GM10266 (cell line): ENCODE results near the gene KCNJ9.

Source experiments
- DNase-seq: peaks from one replicate; pipeline ENCODE4 v3.0.0; 2012; ENCODE audit errors: extremely low spot score
- CTCF ChIP-seq: IDR thresholded peaks from 2 replicates; pipeline ENCODE4 v1.5.1; 2012; ENCODE audit warnings: mild to moderate bottlenecking, low read depth; ENCODE audit not compliant: control insufficient read depth, insufficient read depth; ENCODE audit errors: missing control alignments

Gene KCNJ9

GRCh38 chr1:160127865-160128523 lies 46.7 kb downstream of the KCNJ9 start:
- no peak for DNase-seq
- TF ChIP-seq CTCF, result no peak

- no peak for TF ChIP-seq CTCF
- DNase-seq, result no peak
Measured at GRCh38 chr1:160128636-160129035, 47.3 kb downstream of the KCNJ9 start.

GRCh38 chr1:160129046-160129445 lies 47.7 kb downstream of the KCNJ9 start:
- TF ChIP-seq CTCF, result no peak
- no peak for DNase-seq

GRCh38 chr1:160129558-160129957 lies 48.2 kb downstream of the KCNJ9 start:
- no peak for DNase-seq
- no peak for TF ChIP-seq CTCF

GRCh38 chr1:160129966-160130365 lies 48.6 kb downstream of the KCNJ9 start:
- DNase-seq, result no peak

GRCh38 chr1:160130486-160130885 lies 49.1 kb downstream of the KCNJ9 start:
- no peak for TF ChIP-seq CTCF
- no peak for DNase-seq

More at GRCh38 chr1:160129966-160130365, 48.6 kb downstream of the KCNJ9 start:
- TF ChIP-seq CTCF, result no peak

- no peak for DNase-seq
- TF ChIP-seq CTCF, result no peak
Measured at GRCh38 chr1:160130939-160131338, 49.6 kb downstream of the KCNJ9 start.
